Measurements from ENCODE around the gene EIF5. TPM values are rescaled to one million over a fixed set of nuclear protein-coding genes. Genes with fewer than 3 reads are reported as not detected.
A peak's percentile ranks its signal among the peaks of the same experiment; 100 is the strongest.

EIF5 gene
- polyA plus RNA-seq, 3 donors: 162 to 191 (median 163) TPM

GRCh38 chr14:103318750-103319419 is 15.2 kb upstream of the EIF5 start:
- no peak for DNase-seq
- Mint-ChIP-seq H3K9me3 (no peaks in the 10 kb centered on the region), H3K27me3 (ENCODE audit: low read depth in 3 of 3) (peaks cover 4 to 7% (median 5%) of the 10 kb centered on the region in 3 donors), H3K27ac (no peak overlapping the region), H3K4me1 (peaks cover 23% of the 10 kb centered on the region), H3K4me3 (no peak overlapping the region), H3K36me3 (no peaks in the 10 kb centered on the region)
- Histone ChIP-seq H2AFZ (ENCODE audit: insufficient read depth, low read depth, low read length, poor library complexity, severe bottlenecking) (no peak overlapping the region), H3K9ac (ENCODE audit: insufficient read depth, low read length, poor library complexity, severe bottlenecking) (no peak overlapping the region), H3K4me1 (ENCODE audit: control insufficient read depth in 1 of 2, insufficient read depth in 2 of 2, low read length in 2 of 2) (peaks cover 3 to 12% of the 10 kb centered on the region in 2 donors), H3K36me3 (replicated peaks in 1 of 2; ENCODE audit: control insufficient read depth in 1 of 2, insufficient read depth in 2 of 2, low read length in 2 of 2) (no peaks in the 10 kb centered on the region), H3K27me3 (ENCODE audit: control insufficient read depth in 2 of 2, insufficient read depth in 2 of 2, low read length in 2 of 2) (no peaks in the 10 kb centered on the region), H3K79me2 (ENCODE audit: insufficient read depth, low read length) (no peaks in the 10 kb centered on the region), H3K4me3 (replicated peaks in 1 of 3; ENCODE audit: low read depth in 2 of 3, low read length in 3 of 3) (no peak overlapping the region), H3K4me2 (replicated peaks; ENCODE audit: extremely low read depth, low read length, poor library complexity, severe bottlenecking) (no peak overlapping the region), H3K9me3 (replicated peaks in 1 of 2; ENCODE audit: control insufficient read depth in 1 of 2, insufficient read depth in 1 of 2, low read length in 2 of 2) (no peaks in the 10 kb centered on the region), H3K27ac (ENCODE audit: low read depth in 1 of 2, low read length in 2 of 2) (no peak overlapping the region), H4K20me1 (ENCODE audit: insufficient read depth, low read length) (no peaks in the 10 kb centered on the region)
- intact Hi-C loops (cut with micrococcal nuclease): no loop called here
- TF ChIP-seq CTCF (IDR thresholded peaks at IDR 0.05): no peak
- WGBS (ENCODE audit: insufficient coverage): 71% methylated on average over 4 of the region's 6 CpGs

DNA sequence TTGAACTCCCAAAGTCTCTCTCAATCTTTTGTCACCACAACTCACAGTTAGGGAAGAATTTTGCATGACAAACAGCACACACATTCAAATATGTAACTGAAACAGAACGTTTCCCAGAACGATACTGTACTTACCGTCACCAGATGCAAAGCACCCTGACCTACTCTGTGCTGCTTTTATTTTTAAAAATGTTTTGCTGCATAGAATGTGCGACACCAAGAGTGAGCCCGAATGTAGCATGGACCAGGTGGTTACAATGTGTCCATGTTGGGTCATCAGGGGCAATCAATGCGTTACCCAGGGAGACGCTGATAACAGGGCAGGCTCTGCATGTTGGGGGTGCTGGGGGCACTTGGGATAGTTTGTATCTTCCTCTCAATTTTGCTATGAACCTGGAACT is 14.6 kb upstream of the EIF5 start:
- Mint-ChIP-seq H3K27me3 (ENCODE audit: low read depth in 3 of 3) (peaks cover 5 to 7% (median 5%) of the 10 kb centered on the region in 3 donors), H3K27ac (peak overlapping the region in 1 of 7 donors; percentile 45), H3K36me3 (no peaks in the 10 kb centered on the region), H3K9me3 (no peaks in the 10 kb centered on the region), H3K4me3 (no peak overlapping the region), H3K4me1 (peaks cover 23% of the 10 kb centered on the region)
- Histone ChIP-seq H3K4me3 (replicated peaks in 1 of 3; ENCODE audit: low read depth in 2 of 3, low read length in 3 of 3) (no peak overlapping the region), H2AFZ (ENCODE audit: insufficient read depth, low read depth, low read length, poor library complexity, severe bottlenecking) (no peak overlapping the region), H3K9me3 (replicated peaks in 1 of 2; ENCODE audit: control insufficient read depth in 1 of 2, insufficient read depth in 1 of 2, low read length in 2 of 2) (no peaks in the 10 kb centered on the region), H3K36me3 (replicated peaks in 1 of 2; ENCODE audit: control insufficient read depth in 1 of 2, insufficient read depth in 2 of 2, low read length in 2 of 2) (no peaks in the 10 kb centered on the region), H3K9ac (ENCODE audit: insufficient read depth, low read length, poor library complexity, severe bottlenecking) (no peak overlapping the region), H3K79me2 (ENCODE audit: insufficient read depth, low read length) (no peaks in the 10 kb centered on the region), H3K27me3 (ENCODE audit: control insufficient read depth in 2 of 2, insufficient read depth in 2 of 2, low read length in 2 of 2) (no peaks in the 10 kb centered on the region), H4K20me1 (ENCODE audit: insufficient read depth, low read length) (no peaks in the 10 kb centered on the region), H3K4me1 (ENCODE audit: control insufficient read depth in 1 of 2, insufficient read depth in 2 of 2, low read length in 2 of 2) (peaks cover 3 to 12% of the 10 kb centered on the region in 2 donors), H3K4me2 (replicated peaks; ENCODE audit: extremely low read depth, low read length, poor library complexity, severe bottlenecking) (no peak overlapping the region), H3K27ac (ENCODE audit: low read depth in 1 of 2, low read length in 2 of 2) (no peak overlapping the region)
- WGBS (ENCODE audit: insufficient coverage): 100% methylated on average over 4 of the region's 7 CpGs
- intact Hi-C loops (cut with micrococcal nuclease): no loop called here
- no peak for TF ChIP-seq CTCF (IDR thresholded peaks at IDR 0.05)
- no peak for DNase-seq

Measured in CD14-positive monocyte (primary cell).